Measurements from ENCODE around the gene EXOSC6.
"Not testable (repeated sequence)": the region's sequence is repeated elsewhere in the genome, so short reads cannot be mapped to it uniquely, and the experiment has no call there.

The EXOSC6 gene

GRCh38 chr16:70254180-70254964, 2.6 kb upstream of the EXOSC6 start:
- DNase-seq, result no peak

DNA sequence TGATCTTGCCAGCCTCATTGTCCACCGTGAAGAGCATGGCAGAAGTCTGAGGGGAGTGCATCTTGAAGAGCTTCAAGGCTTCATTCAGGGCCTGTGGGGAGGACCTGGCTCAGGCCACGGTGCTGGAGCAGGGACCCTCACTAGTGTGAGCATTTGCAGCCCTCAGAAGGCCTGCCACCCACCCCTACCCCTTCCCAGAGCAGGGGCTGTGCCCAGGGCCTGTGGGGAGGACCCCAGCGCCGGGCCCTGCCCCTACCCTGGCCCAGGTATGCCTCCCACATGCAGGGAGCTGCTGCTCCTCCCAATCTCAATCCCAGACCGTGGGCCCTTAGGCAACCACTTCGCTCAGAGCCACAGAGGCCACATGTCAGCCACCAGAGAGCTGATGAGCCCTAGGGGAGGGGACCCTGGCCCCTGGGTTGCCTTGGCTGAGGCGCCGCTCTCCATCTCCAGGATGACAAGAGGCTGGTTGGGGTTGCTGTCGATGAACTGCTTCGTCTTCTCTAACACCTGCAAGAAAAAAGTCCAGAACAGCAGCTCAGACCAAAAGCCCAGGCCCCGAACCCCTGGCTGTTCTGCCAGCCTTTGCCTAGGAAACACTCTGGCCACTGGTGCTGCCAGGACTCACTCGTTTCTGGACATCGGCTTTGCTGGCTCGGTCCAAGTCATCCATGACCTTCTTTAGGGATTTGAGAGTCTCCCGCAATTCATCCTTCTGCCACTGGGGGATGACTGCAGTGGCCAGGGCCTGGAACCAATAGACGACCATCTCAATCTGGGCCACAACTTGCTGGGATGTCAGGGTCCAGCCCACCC, 1.8 kb upstream of the EXOSC6 start:
- no peak for DNase-seq

- DNase-seq, result no peak
Measured at GRCh38 chr16:70252355-70252988, 732 bp upstream of the EXOSC6 start.

DNA sequence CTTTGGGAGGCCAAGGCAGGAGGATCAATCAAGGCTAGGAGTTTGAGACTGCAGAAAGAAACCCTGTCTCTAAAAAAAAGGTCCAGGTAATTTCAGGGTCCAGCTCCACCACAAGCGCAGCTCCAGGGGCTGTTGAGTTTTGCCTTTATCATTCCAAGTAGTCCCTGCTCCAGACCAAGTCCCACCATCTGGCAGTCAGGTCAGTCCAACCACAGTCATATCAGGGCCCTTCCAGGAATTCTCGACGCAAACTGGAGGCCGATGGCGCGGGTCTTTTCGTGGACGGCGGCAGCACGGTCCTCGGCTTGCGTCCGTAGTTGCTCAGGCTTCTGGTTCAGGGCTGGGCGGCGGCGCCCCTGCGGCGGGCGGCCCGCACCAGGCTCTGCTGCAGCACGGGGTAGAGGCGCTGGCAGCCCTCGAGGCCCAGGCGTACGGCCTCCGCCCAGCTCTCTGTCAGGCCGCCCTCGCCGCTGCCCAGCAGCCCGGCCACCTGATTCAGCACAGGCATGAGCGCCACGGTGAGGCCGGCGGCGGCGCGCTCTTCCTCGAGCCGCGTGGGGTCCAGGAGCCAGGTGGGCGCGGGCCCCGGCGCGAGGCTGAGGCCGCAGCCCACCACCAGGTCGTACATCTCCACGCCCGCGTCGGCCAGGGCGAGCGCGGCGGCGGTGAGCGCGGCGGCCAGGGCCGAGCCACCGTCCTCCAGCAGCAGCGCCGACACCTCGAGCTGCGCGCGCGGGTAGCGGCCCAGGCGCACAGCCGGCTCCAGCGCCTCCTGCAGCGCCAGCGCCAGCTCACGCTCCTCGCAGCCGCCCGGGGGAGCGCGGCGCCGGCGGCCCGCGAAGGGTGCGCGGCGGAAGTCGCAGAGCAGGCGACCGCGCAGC, 752 bp downstream of the EXOSC6 start:
- peak; percentile 45 for DNase-seq

- not testable (repeated sequence) for DNase-seq
Measured at GRCh38 chr16:70249697-70250096, 2.0 kb downstream of the EXOSC6 start.

GRCh38 chr16:70238773-70239172, 13.0 kb downstream of the EXOSC6 start:
- DNase-seq, result not testable (repeated sequence)

GRCh38 chr16:70231831-70232230, 19.9 kb downstream of the EXOSC6 start:
- not testable (repeated sequence) for DNase-seq

DNA sequence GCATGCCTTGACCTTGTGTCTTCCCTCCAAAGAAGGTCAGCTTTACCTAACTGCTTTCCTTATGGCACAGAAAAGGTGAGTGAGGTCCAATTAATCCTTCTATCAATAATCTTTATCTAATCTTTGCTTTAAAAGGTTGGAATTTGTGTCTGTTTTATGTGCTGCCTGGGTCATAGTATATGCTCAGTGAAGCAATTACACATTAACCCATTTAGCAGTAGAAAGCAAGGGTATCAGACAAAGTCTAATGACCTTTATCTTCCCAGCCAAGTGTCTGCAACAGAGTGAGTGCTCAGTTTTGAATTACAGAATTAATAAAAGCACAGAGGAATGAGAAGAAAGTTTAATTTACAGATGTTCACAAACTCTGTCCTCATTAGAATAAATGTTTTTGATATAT, 25.7 kb downstream of the EXOSC6 start:
- DNase-seq, result not testable (repeated sequence)

DNA sequence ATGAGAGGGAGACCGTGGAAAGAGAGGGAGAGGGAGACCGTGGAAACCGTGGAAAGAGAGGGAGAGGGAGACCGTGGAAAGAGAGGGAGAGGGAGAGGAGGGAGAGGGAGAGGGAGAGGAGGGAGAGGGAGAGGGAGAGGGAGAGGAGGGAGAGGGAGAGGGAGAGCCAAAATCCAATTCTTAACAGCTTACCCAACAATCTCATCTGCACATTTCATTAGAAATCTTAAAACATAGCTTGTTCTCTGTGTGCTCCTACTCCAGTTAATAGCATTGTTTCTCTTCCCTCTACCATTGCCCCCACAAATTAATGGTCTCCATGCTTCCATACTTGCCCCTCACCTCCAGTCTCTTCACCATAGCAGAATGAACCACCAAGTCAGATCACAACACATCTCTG, 26.3 kb downstream of the EXOSC6 start:
- not testable (repeated sequence) for DNase-seq

DNA sequence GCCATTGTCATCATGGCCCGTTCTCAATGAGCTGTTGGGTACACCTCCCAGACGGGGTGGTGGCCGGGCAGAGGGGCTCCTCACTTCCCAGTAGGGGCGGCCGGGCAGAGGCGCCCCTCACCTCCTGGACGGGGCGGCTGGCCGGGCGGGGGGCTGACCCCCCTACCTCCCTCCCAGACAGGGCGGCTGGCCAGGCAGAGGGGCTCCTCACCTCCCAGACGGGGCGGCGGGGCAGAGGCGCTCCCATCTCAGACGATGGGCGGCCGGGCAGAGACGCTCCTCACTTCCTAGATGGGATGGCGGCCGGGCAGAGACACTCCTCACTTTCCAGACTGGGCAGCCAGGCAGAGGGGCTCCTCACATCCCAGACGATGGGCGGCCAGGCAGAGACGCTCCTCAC, 27.1 kb downstream of the EXOSC6 start:
- not testable (repeated sequence) for DNase-seq

DNA sequence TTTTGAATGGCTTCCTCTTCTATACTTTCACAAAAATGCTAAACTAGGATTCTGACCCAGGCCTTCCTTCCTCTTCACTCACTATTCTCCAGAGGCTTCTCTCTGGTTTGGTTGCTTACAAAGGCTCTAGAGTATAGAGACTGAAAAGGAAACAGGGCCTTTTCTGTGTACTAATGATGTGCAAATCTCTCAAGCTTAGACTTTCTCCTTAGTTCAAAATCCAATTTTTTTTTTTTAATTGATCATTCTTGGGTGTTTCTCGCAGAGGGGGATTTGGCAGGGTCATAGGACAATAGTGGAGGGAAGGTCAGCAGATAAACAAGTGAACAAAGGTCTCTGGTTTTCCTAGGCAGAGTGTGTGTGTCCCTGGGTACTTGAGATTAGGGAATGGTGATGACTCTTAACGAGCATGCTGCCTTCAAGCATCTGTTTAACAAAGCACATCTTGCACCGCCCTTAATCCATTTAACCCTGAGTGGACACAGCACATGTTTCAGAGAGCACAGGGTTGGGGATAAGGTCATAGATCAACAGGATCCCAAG, 27.7 kb downstream of the EXOSC6 start:
- not testable (repeated sequence) for DNase-seq

DNA sequence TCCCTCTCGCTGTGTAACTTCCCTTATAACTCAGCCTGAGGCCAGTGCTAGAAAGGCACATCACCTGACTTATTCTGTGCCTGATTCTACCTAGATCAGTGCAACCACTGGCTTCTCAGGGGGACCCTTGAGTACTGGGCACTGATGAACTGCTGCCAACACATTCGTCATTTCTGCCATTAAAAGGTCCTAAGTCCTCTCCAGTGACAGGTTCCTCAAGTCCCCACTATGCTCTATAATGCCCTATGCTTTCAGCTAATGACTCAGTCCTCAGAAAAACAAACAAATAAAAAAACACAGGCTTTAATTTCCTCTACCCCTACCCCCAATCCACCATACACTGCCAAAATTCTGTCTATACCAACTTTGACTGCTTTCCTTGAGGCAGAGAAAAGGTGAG, 28.5 kb downstream of the EXOSC6 start:
- DNase-seq, result not testable (repeated sequence)

DNA sequence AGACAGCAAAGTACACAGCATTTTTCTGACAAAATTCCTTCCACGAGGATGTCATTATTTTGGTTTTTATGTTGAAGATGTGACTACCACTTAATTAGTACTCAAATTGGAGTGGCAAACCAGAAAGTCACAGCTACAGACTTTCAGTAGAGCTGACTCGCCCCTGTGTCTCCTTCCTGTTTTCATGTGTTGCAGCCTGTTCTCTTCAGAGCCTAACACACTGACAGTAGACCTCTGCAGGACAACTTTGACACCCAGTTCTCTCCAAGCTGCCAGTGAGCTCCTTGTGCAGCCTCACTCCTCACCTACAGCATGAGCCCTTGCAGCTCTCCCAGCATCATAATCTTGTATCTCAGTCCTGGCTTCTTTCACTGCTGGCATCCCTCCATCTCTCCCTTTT, 29.2 kb downstream of the EXOSC6 start:
- not testable (repeated sequence) for DNase-seq

GRCh38 chr16:70218586-70218985, 33.2 kb downstream of the EXOSC6 start:
- not testable (repeated sequence) for DNase-seq

DNA sequence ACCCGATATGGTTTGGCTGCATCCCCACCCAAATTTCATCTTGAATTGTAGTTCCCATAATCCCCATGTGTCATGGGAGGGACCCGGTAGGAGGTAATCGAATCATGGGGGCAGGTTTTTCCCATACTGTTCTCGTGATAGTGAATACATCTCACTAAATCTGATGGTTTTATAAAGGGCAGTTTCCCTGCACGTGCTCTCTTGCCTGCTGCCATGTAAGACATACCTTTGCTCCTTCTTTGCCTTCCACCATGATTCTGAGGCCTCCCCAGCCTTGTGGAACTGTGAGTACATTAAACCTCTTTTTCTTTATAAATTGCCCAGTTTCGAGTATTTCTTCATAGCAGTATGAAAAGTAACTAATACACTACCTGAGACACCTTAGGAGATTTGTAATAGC, 45.4 kb downstream of the EXOSC6 start:
- DNase-seq, result not testable (repeated sequence)

DNA sequence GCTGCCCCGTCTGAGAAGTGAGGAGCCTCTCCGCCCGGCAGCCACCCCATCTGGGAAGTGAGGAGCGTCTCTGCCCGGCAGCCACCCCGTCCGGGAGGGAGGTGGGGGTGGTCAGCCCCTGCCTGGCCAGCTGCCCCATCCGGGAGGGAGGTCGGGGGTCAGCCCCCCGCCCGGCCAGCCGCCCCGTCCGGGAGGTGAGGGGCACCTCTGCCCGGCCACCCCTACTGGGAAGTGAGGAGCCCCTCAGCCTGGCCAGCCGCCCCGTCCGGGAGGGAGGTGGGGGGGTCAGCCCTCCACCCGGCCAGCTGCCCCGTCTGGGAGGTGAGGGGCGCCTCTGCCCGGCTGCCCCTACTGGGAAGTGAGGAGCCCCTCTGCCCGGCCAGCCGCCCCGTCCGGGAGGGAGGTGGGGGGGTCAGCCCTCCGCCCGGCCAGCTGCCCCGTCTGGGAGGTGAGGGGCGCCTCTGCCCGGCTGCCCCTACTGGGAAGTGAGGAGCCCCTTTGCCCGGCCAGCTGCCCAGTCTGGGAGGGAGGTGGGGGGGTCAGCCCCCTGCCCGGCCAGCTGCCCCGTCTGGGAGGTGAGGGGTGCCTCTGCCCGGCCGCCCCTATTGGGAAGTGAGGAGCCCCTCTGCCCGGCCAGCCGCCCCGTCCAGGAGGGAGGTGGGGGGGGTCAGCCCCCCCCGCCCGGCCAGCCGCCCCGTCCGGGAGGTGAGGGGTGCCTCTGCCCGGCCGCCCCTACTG, 46.9 kb downstream of the EXOSC6 start:
- DNase-seq, result not testable (repeated sequence)

GRCh38 chr16:70204010-70204409, 47.7 kb downstream of the EXOSC6 start:
- not testable (repeated sequence) for DNase-seq

- DNase-seq, result not testable (repeated sequence)
Measured at GRCh38 chr16:70203508-70203907, 48.2 kb downstream of the EXOSC6 start.

GRCh38 chr16:70200063-70200462, 51.7 kb downstream of the EXOSC6 start:
- DNase-seq, result not testable (repeated sequence)

DNA sequence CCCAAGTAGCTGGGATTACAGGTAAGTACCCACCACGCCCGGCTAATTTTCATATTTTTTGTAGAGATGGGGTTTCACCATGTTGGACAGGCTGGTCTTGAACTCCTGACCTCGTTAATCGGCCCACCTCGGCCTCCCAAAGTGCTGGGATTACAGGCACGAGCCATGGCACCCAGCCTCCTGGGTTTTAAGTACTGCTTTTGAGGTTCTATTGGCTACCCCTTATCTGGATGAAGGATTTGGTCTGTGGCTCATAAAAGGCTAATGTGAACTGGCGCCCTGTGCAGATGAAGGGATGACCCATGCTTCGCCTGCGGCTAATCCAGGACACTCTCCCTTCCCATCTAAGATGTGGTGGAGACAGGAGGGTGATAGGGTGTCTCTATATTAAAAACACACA, 52.6 kb downstream of the EXOSC6 start:
- DNase-seq, result not testable (repeated sequence)

DNA sequence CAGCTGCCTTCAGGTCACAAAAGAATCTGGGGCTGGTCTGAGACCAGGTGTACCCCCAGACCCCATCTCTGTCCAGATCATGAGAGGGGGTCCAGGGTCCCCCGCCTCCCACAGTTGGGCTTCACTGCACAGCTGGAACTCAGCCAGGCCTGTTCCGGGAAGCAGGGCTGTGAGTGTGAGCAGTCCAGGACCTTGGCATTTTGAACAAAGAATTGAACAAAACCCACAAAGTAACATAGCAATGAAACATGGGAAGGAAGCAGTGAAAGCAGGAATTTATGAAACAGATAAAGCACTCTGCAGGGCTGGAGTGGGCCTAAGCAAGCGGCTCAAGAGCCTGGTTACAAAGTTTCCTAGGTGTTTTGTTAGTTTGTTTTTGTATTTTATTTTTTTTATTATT, 53.1 kb downstream of the EXOSC6 start:
- not testable (repeated sequence) for DNase-seq
